DOHH2 (cell line): Measurements from ENCODE around the gene MEIOB.

Experiments used
- H3F3A ChIP-seq: fragments of 200-600 bp; sonication (generic), shearing (Covaris generic); 2 replicates; pipeline ENCODE4 v1.6.0; 2016; ENCODE audit warnings: antibody characterized with exemption, mild to moderate bottlenecking; ENCODE audit not compliant: control insufficient read depth, insufficient read depth
- H3K27ac ChIP-seq: fragments of 200-600 bp; sonication (generic); 2 replicates; pipeline ENCODE4 v1.5.1; 2014; ENCODE audit warnings: low read depth, mild to moderate bottlenecking, low read length, moderate library complexity
- H3K27me3 ChIP-seq: fragments of 200-600 bp; sonication (generic); 2 replicates; pipeline ENCODE4 v1.6.1; 2014; ENCODE audit warnings: mild to moderate bottlenecking, low read length, mixed read lengths; ENCODE audit not compliant: control insufficient read depth
- H3K36me3 ChIP-seq: fragments of 200-600 bp; sonication (generic); 2 replicates; pipeline ENCODE4 v1.6.1; 2014; ENCODE audit warnings: mild to moderate bottlenecking, low read length, moderate library complexity, mixed read lengths; ENCODE audit not compliant: control insufficient read depth
- H3K4me1 ChIP-seq: fragments of 200-600 bp; sonication (generic); 2 replicates; pipeline ENCODE4 v1.6.1; 2014; ENCODE audit warnings: mild to moderate bottlenecking, low read length, mixed read lengths; ENCODE audit not compliant: control insufficient read depth
- H3K4me2 ChIP-seq: fragments of 200-600 bp; sonication (generic); 2 replicates; pipeline ENCODE4 v1.6.0; 2014; ENCODE audit warnings: mild to moderate bottlenecking, low read length, moderate library complexity
- H3K4me3 ChIP-seq: fragments of 200-600 bp; sonication (generic); 2 replicates; pipeline ENCODE4 v1.5.1; 2014; ENCODE audit warnings: mild to moderate bottlenecking, low read length, mixed read lengths
- H3K79me2 ChIP-seq: fragments of 200-600 bp; sonication (generic); 2 replicates; pipeline ENCODE4 v1.6.1; 2014; ENCODE audit warnings: mild to moderate bottlenecking, low read length, mixed read lengths; ENCODE audit not compliant: control insufficient read depth
- H3K9me2 ChIP-seq: fragments of 200-600 bp; sonication (generic); replicated peaks from 2 replicates; pipeline ENCODE4 v1.6.1; 2014; ENCODE audit warnings: mild to moderate bottlenecking, low read length, mixed read lengths; ENCODE audit not compliant: control insufficient read depth
- H3K9me3 ChIP-seq: fragments of 200-600 bp; sonication (generic); 2 replicates; pipeline ENCODE4 v1.6.1; 2014; ENCODE audit warnings: antibody characterized with exemption, low read length, mixed read lengths; ENCODE audit not compliant: control insufficient read depth, insufficient read depth
- H4K20me1 ChIP-seq: fragments of 200-600 bp; sonication (generic); 2 replicates; pipeline ENCODE4 v1.6.0; 2014; ENCODE audit warnings: low read depth, mild to moderate bottlenecking, antibody characterized with exemption, low read length, moderate library complexity; ENCODE audit not compliant: control insufficient read depth, insufficient read depth
- CTCF ChIP-seq: fragments of 200-600 bp; sonication (generic); IDR thresholded peaks from one replicate; pipeline ENCODE4 v1.5.1; 2014; ENCODE audit warnings: antibody characterized with exemption, mild to moderate bottlenecking, low read depth, low read length; ENCODE audit not compliant: poor library complexity, severe bottlenecking
- EZH2phosphoT487 ChIP-seq: fragments of 200-600 bp; sonication (generic); IDR thresholded peaks from 2 replicates; pipeline ENCODE4 v1.6.1; 2017; ENCODE audit warnings: borderline replicate concordance, mild to moderate bottlenecking, antibody characterized with exemption, low read length, moderate library complexity, mixed read lengths

MEIOB gene

GRCh38 chr16:1818873-1819525, 53.0 kb downstream of the MEIOB start:
- Histone ChIP-seq H3K27ac (no peak overlapping the region), H3K36me3 (no peaks in the 10 kb centered on the region), H3K9me3 (no peaks in the 10 kb centered on the region), H4K20me1 (no peaks in the 10 kb centered on the region), H3F3A (0 out of 2 replicates have a peak, but pooled peaks cover under 1% of the 10 kb centered on the region), H3K4me2 (no peak overlapping the region), H3K4me1 (no peaks in the 10 kb centered on the region), H3K79me2 (no peaks in the 10 kb centered on the region), H3K27me3 (no peaks in the 10 kb centered on the region), H3K4me3 (no peak overlapping the region), H3K9me2 (no peaks in the 10 kb centered on the region)
- TF ChIP-seq CTCF: no peak
- no peak for TF ChIP-seq EZH2phosphoT487

GRCh38 chr16:1818204-1818872, 53.6 kb downstream of the MEIOB start:
- no peaks in the 10 kb centered on the region for H3K9me3 ChIP-seq
- no peaks in the 10 kb centered on the region for H3K27me3 ChIP-seq
- no peaks in the 10 kb centered on the region for H3F3A ChIP-seq
- H3K4me3 ChIP-seq: no peak overlapping the region
- no peaks in the 10 kb centered on the region for H4K20me1 ChIP-seq
- no peaks in the 10 kb centered on the region for H3K36me3 ChIP-seq
- H3K79me2 ChIP-seq: no peaks in the 10 kb centered on the region
- no peaks in the 10 kb centered on the region for H3K9me2 ChIP-seq
- no peaks in the 10 kb centered on the region for H3K4me1 ChIP-seq
- H3K4me2 ChIP-seq: no peak overlapping the region
- no peak overlapping the region for H3K27ac ChIP-seq
- no peak for TF ChIP-seq CTCF
- no peak for TF ChIP-seq EZH2phosphoT487

- H3K4me1 ChIP-seq: no peaks in the 10 kb centered on the region
- TF ChIP-seq CTCF: no peak
- no peak for TF ChIP-seq EZH2phosphoT487
- H3K9me2 ChIP-seq: no peaks in the 10 kb centered on the region
- H3K9me3 ChIP-seq: no peaks in the 10 kb centered on the region
- H3F3A ChIP-seq: no peaks in the 10 kb centered on the region
- H4K20me1 ChIP-seq: no peaks in the 10 kb centered on the region
- H3K27ac ChIP-seq: no peak overlapping the region
- H3K4me2 ChIP-seq: no peak overlapping the region
- H3K79me2 ChIP-seq: no peaks in the 10 kb centered on the region
- no peak overlapping the region for H3K4me3 ChIP-seq
- H3K27me3 ChIP-seq: no peaks in the 10 kb centered on the region
- H3K36me3 ChIP-seq: no peaks in the 10 kb centered on the region
Observed at GRCh38 chr16:1817716-1818115, 54.2 kb downstream of the MEIOB start.
